SK-N-SH (cell line): ENCODE results near the gene HS6ST1. TPM values are rescaled to one million over a fixed set of nuclear protein-coding genes. Genes with fewer than 3 reads are reported as not detected.

Experiments
- CTCF ChIA-PET: fragments of 300-600, 350-600 bp; formaldehyde crosslinking; extraction: SDS; loops from one replicate; lab custom pipeline; 2021; lab: Yijun Ruan, JAX
- POLR2A ChIA-PET: fragments of 350-600 bp; sonication (Branson Sonifier 250); formaldehyde crosslinking; extraction: SDS; loops from one replicate; lab custom pipeline; 2020; ENCODE audit warnings: antibody characterized with exemption, inconsistent platforms; lab: Yijun Ruan, JAX
- DNase-seq: peaks from one replicate; pipeline ENCODE4 v3.0.0; 2012
- H2AFZ ChIP-seq: fragments of 200-600 bp; sonication (generic); 2 replicates; pipeline ENCODE4 v1.8.1; 2016; ENCODE audit warnings: antibody characterized with exemption, mild to moderate bottlenecking, low read depth
- H3F3A ChIP-seq: fragments of 200-600 bp; sonication (generic); replicated peaks from 2 replicates; pipeline ENCODE3; 2016; ENCODE audit warnings: antibody characterized with exemption, mild to moderate bottlenecking; ENCODE audit not compliant: insufficient read depth
- H3K27ac ChIP-seq, 2 experiments: fragments of 200-500 bp in 1 of 2; fragments of 200-600 bp in 1 of 2; sonication (Bioruptor generic) in 1 of 2; sonication (generic), shearing (Covaris generic) in 1 of 2; 2 replicates each; pipeline versions ENCODE4 v1.5.1 to v1.6.1; 2014 to 2016; ENCODE audit warnings: low read depth in 2 of 2, inconsistent platforms in 1 of 2, low read length in 1 of 2, mild to moderate bottlenecking in 1 of 2, mixed read lengths in 1 of 2
- H3K27me3 ChIP-seq: fragments of 200-600 bp; sonication (generic), shearing (Covaris generic); 2 replicates; pipeline ENCODE4 v1.6.1; 2016; ENCODE audit warnings: mixed run types; ENCODE audit not compliant: insufficient read depth
- H3K36me3 ChIP-seq, 2 experiments: fragments of 200-500 bp in 1 of 2; fragments of 200-600 bp in 1 of 2; sonication (Bioruptor generic) in 1 of 2; sonication (generic) in 1 of 2; replicated peaks in 1 of 2; 2 replicates each; pipeline versions ENCODE3 to v1.5.1; 2014 to 2016; ENCODE audit warnings: low read length in 1 of 2, mild to moderate bottlenecking in 1 of 2; ENCODE audit not compliant: insufficient read depth in 2 of 2, control insufficient read depth in 1 of 2
- H3K4me1 ChIP-seq, 2 experiments: fragments of 200-500 bp in 1 of 2; fragments of 200-600 bp in 1 of 2; sonication (Bioruptor generic) in 1 of 2; sonication (generic), shearing (Covaris generic) in 1 of 2; 2 replicates each; pipeline versions ENCODE4 v1.5.1 to v1.6.1; 2014 to 2016; ENCODE audit warnings: low read depth in 1 of 2, low read length in 1 of 2, mixed run types in 1 of 2; ENCODE audit not compliant: insufficient read depth in 2 of 2, control insufficient read depth in 1 of 2
- H3K4me2 ChIP-seq: fragments of 200-600 bp; sonication (generic), shearing (Covaris generic); 2 replicates; pipeline ENCODE4 v1.6.1; 2017; ENCODE audit warnings: mixed run types
- H3K4me3 ChIP-seq, 2 experiments: fragments of 200-500 bp in 1 of 2; fragments of 200-600 bp in 1 of 2; sonication (Bioruptor generic) in 1 of 2; sonication (generic), shearing (Covaris generic) in 1 of 2; 2 replicates each; pipeline versions ENCODE4 v1.5.1 to v1.8.1; 2014 to 2016; ENCODE audit warnings: low read depth in 2 of 2, inconsistent platforms in 1 of 2, low read length in 1 of 2, mild to moderate bottlenecking in 1 of 2, mixed read lengths in 1 of 2, moderate library complexity in 1 of 2
- H3K79me2 ChIP-seq: fragments of 200-600 bp; sonication (generic); 2 replicates; pipeline ENCODE4 v1.8.1; 2017; ENCODE audit warnings: mild to moderate bottlenecking; ENCODE audit not compliant: insufficient read depth
- H3K9ac ChIP-seq: fragments of 200-600 bp; sonication (generic); 2 replicates; pipeline ENCODE4 v1.6.1; 2017; ENCODE audit warnings: mixed run types
- H3K9me2 ChIP-seq: fragments of 200-600 bp; sonication (generic); 2 replicates; pipeline ENCODE4 v1.6.1; 2017; ENCODE audit warnings: mixed run types
- H3K9me3 ChIP-seq: fragments of 200-600 bp; sonication (generic); 2 replicates; pipeline ENCODE4 v1.6.1; 2017; ENCODE audit warnings: mixed run types, mild to moderate bottlenecking, moderate library complexity
- H4K20me1 ChIP-seq: fragments of 200-600 bp; sonication (generic); 2 replicates; pipeline ENCODE4 v1.6.1; 2017; ENCODE audit warnings: mild to moderate bottlenecking, mixed run types; ENCODE audit not compliant: insufficient read depth
- CHD2 ChIP-seq: fragments of 150-350 bp; IDR thresholded peaks from 2 replicates; pipeline ENCODE4 v1.6.1; 2018; ENCODE audit warnings: low read length; ENCODE audit not compliant: partially characterized antibody
- WGBS: methylation state at CpG from one replicate; pipeline ENCODE4 v1.1.6; 2017; ENCODE audit warnings: low lambda C conversion rate; 5-methylcytosine and 5-hydroxymethylcytosine counted together
- polyA plus RNA-seq, 3 experiments: library from polyadenylated mRNA; depleted of rRNA; stranded (reverse); fragments of >200 nt; gene quantifications; 2 replicates each; pipeline ENCODE4 v1.2.3, GENCODE V29; 2012
- small RNA-seq, 7 experiments: library from RNA; depleted of rRNA; stranded (forward); fragments of <200 nt; gene quantifications; one replicate each; pipeline ENCODE3, GENCODE V24; 2012

Gene HS6ST1
- polyA plus RNA-seq, 1 of the 3 experiments (the other 2 are of a cell fraction), result 5.9 TPM

DNA sequence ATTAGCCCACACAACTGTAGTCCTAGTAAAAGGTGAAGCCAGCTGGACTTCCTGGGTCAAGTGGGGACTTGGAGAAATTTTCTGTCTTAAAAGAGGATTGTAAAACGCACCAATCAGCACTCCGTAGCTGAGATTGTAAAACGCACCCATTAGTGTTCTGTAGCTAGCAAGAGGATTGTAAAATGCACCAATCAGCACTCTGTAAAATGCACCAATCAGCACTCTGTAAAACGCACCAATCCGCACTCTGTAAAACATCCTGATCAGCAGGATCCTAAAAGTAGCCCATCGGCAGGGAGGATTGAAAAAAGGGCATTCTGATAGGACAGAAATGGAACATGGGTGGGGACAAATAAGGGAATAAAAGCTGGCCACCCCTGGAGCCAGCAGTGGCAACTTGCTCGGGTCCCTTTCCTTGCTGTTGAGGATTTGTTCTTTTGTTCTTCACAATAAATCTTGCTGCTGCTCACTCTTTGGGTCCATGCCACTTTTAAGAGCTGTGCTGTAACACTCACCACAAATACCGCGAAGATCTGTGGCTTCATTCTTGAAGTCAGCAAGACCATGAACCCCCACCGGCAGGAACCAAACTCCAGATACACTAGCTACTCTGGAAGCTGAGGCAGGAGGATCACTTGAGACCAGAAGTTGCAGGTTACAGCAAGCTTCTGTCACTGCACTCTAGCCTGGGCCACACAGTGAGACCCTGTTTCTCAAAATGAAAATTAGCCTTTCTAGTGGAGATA is 102.6 kb downstream of the HS6ST1 start:
- Histone ChIP-seq H3K9ac (no peak overlapping the region), H3F3A (no peaks in the 10 kb centered on the region), H3K79me2 (no peaks in the 10 kb centered on the region), H3K4me3 (no peak overlapping the region), H3K4me2 (no peak overlapping the region), H3K4me1 (no peaks in the 10 kb centered on the region), H4K20me1 (no peaks in the 10 kb centered on the region), H3K27ac (no peak overlapping the region), H3K27me3 (no peaks in the 10 kb centered on the region), H3K9me3 (no peaks in the 10 kb centered on the region), H2AFZ (no peak overlapping the region), H3K9me2 (no peaks in the 10 kb centered on the region), H3K36me3 (no peaks in the 10 kb centered on the region)
- CTCF ChIA-PET, result interaction anchor here (1.7 to 5.4 kb wide), 2 partner anchors 17 to 153 kb away, joined by 4 to 20 read pairs; no protein-coding TSS in a partner anchor
- no peak for DNase-seq
- POLR2A ChIA-PET, result no interaction called here
- 80% methylated on average over 10 of the region's 10 CpGs for WGBS
- TF ChIP-seq CHD2, result no peak

Small RNAs within 50 kb of the gene (small RNA-seq; reads per million reads assigned to genes)
- gene RF00019, result 0 reads per million in 7 experiments

Other genes with a start within 250 kb of the HS6ST1 start
- 20.0 and 25.7 TPM in 2 replicates for gene UGGT1, start 227.7 kb downstream of the HS6ST1 start, polyA plus RNA-seq (2012; rRNA removed)